HG02981 (cell line): Measurements from ENCODE around the gene NUTF2.
A peak's percentile ranks its signal among the peaks of the same experiment; 100 is the strongest.
"Not testable (repeated sequence)": the region's sequence is repeated elsewhere in the genome, so short reads cannot be mapped to it uniquely, and the experiment has no call there.

Experiments
- ATAC-seq: cut with Tn5 transposase; IDR thresholded peaks from one replicate; pipeline ENCODE4 v1.9.1; 2021; ENCODE audit warnings: mild to moderate bottlenecking, moderate library complexity; ENCODE audit not compliant: unreplicated experiment

Gene NUTF2

GRCh38 chr16:67862623-67863583 is 16.2 kb downstream of the NUTF2 start:
- ATAC-seq, result no peak

- not testable (repeated sequence) for ATAC-seq
Observed at GRCh38 chr16:67864044-67864443, 17.3 kb downstream of the NUTF2 start.

- no peak for ATAC-seq
Observed at GRCh38 chr16:67864594-67864993, 17.9 kb downstream of the NUTF2 start.

GRCh38 chr16:67865318-67865717 is 18.6 kb downstream of the NUTF2 start:
- no peak for ATAC-seq

- no peak for ATAC-seq
Observed at GRCh38 chr16:67868290-67868689, 21.6 kb downstream of the NUTF2 start.

GRCh38 chr16:67869653-67870052 is 22.9 kb downstream of the NUTF2 start:
- no peak for ATAC-seq

- ATAC-seq, result no peak
Observed at GRCh38 chr16:67871256-67871655, 24.5 kb downstream of the NUTF2 start.

- ATAC-seq, result no peak
Observed at GRCh38 chr16:67872131-67872630, 25.4 kb downstream of the NUTF2 start.

- peak; percentile 75 for ATAC-seq
Observed at GRCh38 chr16:67872631-67873434, 26.1 kb downstream of the NUTF2 start, which contains the start of gene EDC4. Gene EDC4, plus strand, starts transcription at chr16:67873052. Its CDS starts 210 bp downstream, at chr16:67873262.

GRCh38 chr16:67873435-67874370 is 27.0 kb downstream of the NUTF2 start:
- peak; percentile 9 for ATAC-seq

GRCh38 chr16:67874372-67874771 is 27.6 kb downstream of the NUTF2 start:
- no peak for ATAC-seq

GRCh38 chr16:67877064-67877463 is 30.3 kb downstream of the NUTF2 start:
- ATAC-seq, result no peak

GRCh38 chr16:67878232-67878631 is 31.5 kb downstream of the NUTF2 start:
- ATAC-seq, result no peak

- no peak for ATAC-seq
Observed at GRCh38 chr16:67878846-67879245, 32.1 kb downstream of the NUTF2 start.

GRCh38 chr16:67879462-67879861 is 32.7 kb downstream of the NUTF2 start:
- no peak for ATAC-seq

- no peak for ATAC-seq
Observed at GRCh38 chr16:67879936-67880335, 33.2 kb downstream of the NUTF2 start.

- ATAC-seq, result no peak
Observed at GRCh38 chr16:67880584-67880983, 33.9 kb downstream of the NUTF2 start.

GRCh38 chr16:67881621-67882161 is 35.0 kb downstream of the NUTF2 start:
- no peak for ATAC-seq

GRCh38 chr16:67882374-67883145 is 35.8 kb downstream of the NUTF2 start:
- no peak for ATAC-seq
